SK-N-SH treated with all-trans-retinoic acid at 6 μM for 48 hours (cell line): Measurements from ENCODE around the gene NSL1.

Source experiments
- ARNTL ChIP-seq: fragments of 450-650 bp; formaldehyde crosslinking; IDR thresholded peaks from 2 replicates; pipeline ENCODE4 v1.5.0; 2020; ENCODE audit warnings: low read depth, mild to moderate bottlenecking, moderate library complexity, borderline replicate concordance
- ESRRG ChIP-seq: fragments of 250-450 bp; sonication (Bioruptor Pico); IDR thresholded peaks from 2 replicates; pipeline ENCODE4 v1.6.1; 2021; ENCODE audit warnings: mild to moderate bottlenecking
- GLIS3 ChIP-seq: fragments of 250-450 bp; sonication (Bioruptor Pico); IDR thresholded peaks from 2 replicates; pipeline ENCODE4 v1.5.0; 2020; ENCODE audit warnings: mild to moderate bottlenecking, moderate library complexity
- PPARA ChIP-seq: fragments of 250-450 bp; sonication (Bioruptor Pico); IDR thresholded peaks from 2 replicates; pipeline ENCODE4 v1.5.0; 2020; ENCODE audit warnings: mild to moderate bottlenecking, borderline replicate concordance
- RARB ChIP-seq: fragments of 250-450 bp; sonication (Bioruptor Pico); IDR thresholded peaks from 2 replicates; pipeline ENCODE4 v1.8.0; 2021; ENCODE audit warnings: mild to moderate bottlenecking, moderate library complexity
- TCF4 ChIP-seq: fragments of 250-450 bp; sonication (Bioruptor Pico); IDR thresholded peaks from 2 replicates; pipeline ENCODE4 v1.8.0; 2021; ENCODE audit warnings: mild to moderate bottlenecking, moderate library complexity, borderline replicate concordance
- ZNF70 ChIP-seq: fragments of 450-650 bp; formaldehyde crosslinking; IDR thresholded peaks from 2 replicates; pipeline ENCODE4 v1.5.0; 2020; ENCODE audit warnings: mild to moderate bottlenecking, moderate library complexity
- ZNF8 ChIP-seq: fragments of 450-650 bp; formaldehyde crosslinking; IDR thresholded peaks from 2 replicates; pipeline ENCODE4 v1.5.0; 2020; ENCODE audit warnings: mild to moderate bottlenecking, moderate library complexity
- TF ChIP-seq, protein P1 (sequence below): fragments of 250-450 bp; sonication (Bioruptor Pico); IDR thresholded peaks from 2 replicates; pipeline ENCODE4 v1.5.1; 2020; ENCODE audit warnings: low read depth, mild to moderate bottlenecking, moderate library complexity
- TF ChIP-seq, protein P2 (sequence below): fragments of 250-450 bp; sonication (Bioruptor Pico); IDR thresholded peaks from 2 replicates; pipeline ENCODE4 v1.8.0; 2020; ENCODE audit warnings: mild to moderate bottlenecking, moderate library complexity, borderline replicate concordance
- TF ChIP-seq, protein P3 (sequence below): fragments of 250-450 bp; sonication (Bioruptor Pico); IDR thresholded peaks from 2 replicates; pipeline ENCODE4 v1.5.1; 2021; ENCODE audit warnings: mild to moderate bottlenecking, moderate library complexity

DNA sequence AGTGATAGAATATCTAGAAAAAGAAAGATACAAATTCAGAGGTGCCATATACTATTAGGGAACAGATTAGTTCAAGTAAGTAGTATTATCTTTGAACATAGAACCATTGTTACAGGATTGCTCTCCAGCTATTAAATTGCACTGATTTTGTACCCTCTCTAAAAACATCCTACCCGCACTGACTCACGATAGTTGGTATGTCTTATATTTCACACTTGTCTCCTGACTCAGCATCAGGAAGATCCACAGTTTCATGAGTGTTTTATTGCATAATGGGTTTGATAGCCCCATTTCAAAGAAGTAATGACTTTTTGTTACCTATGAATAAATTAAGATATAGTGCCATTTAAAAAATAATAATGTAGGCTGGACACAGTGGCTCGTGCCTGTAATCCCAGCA is 6.1 kb upstream of the NSL1 start:
- TF ChIP-seq, protein P1, sequence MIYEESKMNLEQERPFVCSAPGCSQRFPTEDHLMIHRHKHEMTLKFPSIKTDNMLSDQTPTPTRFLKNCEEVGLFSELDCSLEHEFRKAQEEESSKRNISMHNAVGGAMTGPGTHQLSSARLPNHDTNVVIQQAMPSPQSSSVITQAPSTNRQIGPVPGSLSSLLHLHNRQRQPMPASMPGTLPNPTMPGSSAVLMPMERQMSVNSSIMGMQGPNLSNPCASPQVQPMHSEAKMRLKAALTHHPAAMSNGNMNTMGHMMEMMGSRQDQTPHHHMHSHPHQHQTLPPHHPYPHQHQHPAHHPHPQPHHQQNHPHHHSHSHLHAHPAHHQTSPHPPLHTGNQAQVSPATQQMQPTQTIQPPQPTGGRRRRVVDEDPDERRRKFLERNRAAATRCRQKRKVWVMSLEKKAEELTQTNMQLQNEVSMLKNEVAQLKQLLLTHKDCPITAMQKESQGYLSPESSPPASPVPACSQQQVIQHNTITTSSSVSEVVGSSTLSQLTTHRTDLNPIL (CRISPR knock-in tag), result no peak
- TF ChIP-seq, protein P2, sequence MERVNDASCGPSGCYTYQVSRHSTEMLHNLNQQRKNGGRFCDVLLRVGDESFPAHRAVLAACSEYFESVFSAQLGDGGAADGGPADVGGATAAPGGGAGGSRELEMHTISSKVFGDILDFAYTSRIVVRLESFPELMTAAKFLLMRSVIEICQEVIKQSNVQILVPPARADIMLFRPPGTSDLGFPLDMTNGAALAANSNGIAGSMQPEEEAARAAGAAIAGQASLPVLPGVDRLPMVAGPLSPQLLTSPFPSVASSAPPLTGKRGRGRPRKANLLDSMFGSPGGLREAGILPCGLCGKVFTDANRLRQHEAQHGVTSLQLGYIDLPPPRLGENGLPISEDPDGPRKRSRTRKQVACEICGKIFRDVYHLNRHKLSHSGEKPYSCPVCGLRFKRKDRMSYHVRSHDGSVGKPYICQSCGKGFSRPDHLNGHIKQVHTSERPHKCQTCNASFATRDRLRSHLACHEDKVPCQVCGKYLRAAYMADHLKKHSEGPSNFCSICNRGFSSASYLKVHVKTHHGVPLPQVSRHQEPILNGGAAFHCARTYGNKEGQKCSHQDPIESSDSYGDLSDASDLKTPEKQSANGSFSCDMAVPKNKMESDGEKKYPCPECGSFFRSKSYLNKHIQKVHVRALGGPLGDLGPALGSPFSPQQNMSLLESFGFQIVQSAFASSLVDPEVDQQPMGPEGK (CRISPR knock-in tag), result no peak
- TF ChIP-seq RARB (no peak), ARNTL (CRISPR knock-in tag) (no peak), ZNF70 (CRISPR knock-in tag) (no peak), ZNF8 (no peak), PPARA (CRISPR knock-in tag) (no peak), GLIS3 (no peak), TCF4 (CRISPR knock-in tag) (no peak), ESRRG (CRISPR knock-in tag) (no peak)
- TF ChIP-seq, protein P3, sequence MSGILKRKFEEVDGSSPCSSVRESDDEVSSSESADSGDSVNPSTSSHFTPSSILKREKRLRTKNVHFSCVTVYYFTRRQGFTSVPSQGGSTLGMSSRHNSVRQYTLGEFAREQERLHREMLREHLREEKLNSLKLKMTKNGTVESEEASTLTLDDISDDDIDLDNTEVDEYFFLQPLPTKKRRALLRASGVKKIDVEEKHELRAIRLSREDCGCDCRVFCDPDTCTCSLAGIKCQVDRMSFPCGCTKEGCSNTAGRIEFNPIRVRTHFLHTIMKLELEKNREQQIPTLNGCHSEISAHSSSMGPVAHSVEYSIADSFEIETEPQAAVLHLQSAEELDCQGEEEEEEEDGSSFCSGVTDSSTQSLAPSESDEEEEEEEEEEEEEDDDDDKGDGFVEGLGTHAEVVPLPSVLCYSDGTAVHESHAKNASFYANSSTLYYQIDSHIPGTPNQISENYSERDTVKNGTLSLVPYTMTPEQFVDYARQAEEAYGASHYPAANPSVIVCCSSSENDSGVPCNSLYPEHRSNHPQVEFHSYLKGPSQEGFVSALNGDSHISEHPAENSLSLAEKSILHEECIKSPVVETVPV (CRISPR knock-in tag), result no peak
